Chondrocyte (in vitro differentiated cells): ENCODE measurements around the gene AKAP13. TPM values are rescaled to one million over a fixed set of nuclear protein-coding genes. Genes with fewer than 3 reads are reported as not detected.
"Not testable (repeated sequence)": the region's sequence is repeated elsewhere in the genome, so short reads cannot be mapped to it uniquely, and the experiment has no call there.

Source experiments
- DNase-seq: peaks from one replicate; pipeline ENCODE4 v3.0.0; 2021; ENCODE audit warnings: mixed read lengths, low spot score
- H3K27ac Mint-ChIP-seq: one replicate; pipeline ENCODE4 v1.8.0; 2021; ENCODE audit warnings: mild to moderate bottlenecking, moderate library complexity, mixed read lengths; ENCODE audit not compliant: unreplicated experiment
- H3K27me3 Mint-ChIP-seq: 2 replicates; pipeline ENCODE4 v1.8.0; 2021; ENCODE audit warnings: low read depth, mixed read lengths
- H3K36me3 Mint-ChIP-seq: 2 replicates; pipeline ENCODE4 v1.8.0; 2021; ENCODE audit warnings: low read depth, mixed read lengths
- H3K4me1 Mint-ChIP-seq: 2 replicates; pipeline ENCODE4 v1.8.0; 2021; ENCODE audit warnings: low read depth, mild to moderate bottlenecking, mixed read lengths
- H3K4me3 Mint-ChIP-seq: one replicate; pipeline ENCODE4 v1.8.0; 2021; ENCODE audit warnings: mild to moderate bottlenecking, moderate library complexity, mixed read lengths; ENCODE audit not compliant: unreplicated experiment
- H3K9me3 Mint-ChIP-seq: 2 replicates; pipeline ENCODE4 v1.8.0; 2021; ENCODE audit warnings: low read depth, mixed read lengths
- total RNA-seq: library from RNA; stranded (reverse); gene quantifications from 3 replicates; pipeline ENCODE4 v1.2.1, GENCODE V29; 2021
- TF ChIP-seq, protein P1 (sequence below): fragments of 200-600 bp; sonication (generic); IDR thresholded peaks from 2 replicates; pipeline ENCODE4 v1.5.0; 2021; ENCODE audit warnings: antibody characterized with exemption, mild to moderate bottlenecking, moderate library complexity

AKAP13 gene
- total RNA-seq, 1 donor from 2014 or later: 80.6 TPM

DNA sequence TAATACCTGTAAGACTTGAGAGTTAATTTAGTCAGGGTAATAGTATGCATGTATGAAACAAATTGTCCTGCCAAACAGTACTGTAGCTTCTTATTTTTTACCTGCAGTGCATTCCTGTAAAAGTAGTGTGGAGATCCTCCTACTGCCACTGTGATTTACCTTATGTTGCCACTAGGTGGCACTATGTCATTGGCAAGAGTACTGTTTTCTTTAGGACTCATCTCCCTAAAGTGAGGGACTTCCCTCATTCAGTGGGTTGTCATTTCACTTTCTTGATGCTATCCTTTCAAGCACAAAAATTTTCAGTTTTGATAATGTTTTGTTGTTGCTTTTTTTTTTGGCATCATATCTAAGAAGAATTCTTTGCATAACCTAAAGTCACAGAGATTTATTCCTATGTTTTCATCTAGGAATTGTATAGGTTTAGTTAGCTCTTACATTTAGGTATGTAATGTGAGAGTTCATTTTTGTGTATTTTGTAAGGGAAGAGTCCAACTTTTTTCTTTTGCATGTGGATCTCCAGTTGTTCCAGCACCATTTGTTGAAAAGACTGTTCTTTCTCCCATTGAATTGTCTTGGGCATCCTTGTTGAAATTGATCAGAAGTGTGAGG, 105.7 kb downstream of the AKAP13 start:
- Mint-ChIP-seq H3K27ac (no peak overlapping the region), H3K9me3 (no peaks in the 10 kb centered on the region), H3K27me3 (no peaks in the 10 kb centered on the region), H3K36me3 (no peaks in the 10 kb centered on the region), H3K4me1 (peaks cover 38% of the 10 kb centered on the region), H3K4me3 (no peak overlapping the region)
- TF ChIP-seq, protein P1, sequence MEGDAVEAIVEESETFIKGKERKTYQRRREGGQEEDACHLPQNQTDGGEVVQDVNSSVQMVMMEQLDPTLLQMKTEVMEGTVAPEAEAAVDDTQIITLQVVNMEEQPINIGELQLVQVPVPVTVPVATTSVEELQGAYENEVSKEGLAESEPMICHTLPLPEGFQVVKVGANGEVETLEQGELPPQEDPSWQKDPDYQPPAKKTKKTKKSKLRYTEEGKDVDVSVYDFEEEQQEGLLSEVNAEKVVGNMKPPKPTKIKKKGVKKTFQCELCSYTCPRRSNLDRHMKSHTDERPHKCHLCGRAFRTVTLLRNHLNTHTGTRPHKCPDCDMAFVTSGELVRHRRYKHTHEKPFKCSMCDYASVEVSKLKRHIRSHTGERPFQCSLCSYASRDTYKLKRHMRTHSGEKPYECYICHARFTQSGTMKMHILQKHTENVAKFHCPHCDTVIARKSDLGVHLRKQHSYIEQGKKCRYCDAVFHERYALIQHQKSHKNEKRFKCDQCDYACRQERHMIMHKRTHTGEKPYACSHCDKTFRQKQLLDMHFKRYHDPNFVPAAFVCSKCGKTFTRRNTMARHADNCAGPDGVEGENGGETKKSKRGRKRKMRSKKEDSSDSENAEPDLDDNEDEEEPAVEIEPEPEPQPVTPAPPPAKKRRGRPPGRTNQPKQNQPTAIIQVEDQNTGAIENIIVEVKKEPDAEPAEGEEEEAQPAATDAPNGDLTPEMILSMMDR: peak; percentile 86
- no peak for DNase-seq

DNA sequence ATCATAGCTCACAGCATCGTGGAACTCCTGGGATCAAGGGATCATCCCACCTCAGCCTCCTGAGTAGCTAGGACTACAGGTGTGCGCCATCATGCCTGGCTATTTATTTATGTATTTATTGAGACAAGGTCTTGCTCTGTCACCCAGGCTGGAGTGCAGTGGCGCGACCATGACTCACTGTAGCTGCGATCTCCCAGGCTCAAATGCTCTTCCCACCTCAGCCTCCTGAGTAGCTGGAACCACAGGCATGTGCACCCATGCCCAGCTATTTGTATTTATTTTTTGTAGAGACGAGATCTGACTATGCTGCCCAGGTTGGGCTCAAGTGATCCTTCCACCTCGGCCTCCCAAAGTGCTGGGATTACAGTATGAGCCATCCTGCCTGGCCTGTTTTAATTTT, 107.4 kb downstream of the AKAP13 start:
- peaks cover 20% of the 10 kb centered on the region for H3K4me1 Mint-ChIP-seq
- not testable (repeated sequence) for DNase-seq, H3K27me3 Mint-ChIP-seq, H3K27ac Mint-ChIP-seq, H3K36me3 Mint-ChIP-seq, H3K4me3 Mint-ChIP-seq, H3K9me3 Mint-ChIP-seq

DNA sequence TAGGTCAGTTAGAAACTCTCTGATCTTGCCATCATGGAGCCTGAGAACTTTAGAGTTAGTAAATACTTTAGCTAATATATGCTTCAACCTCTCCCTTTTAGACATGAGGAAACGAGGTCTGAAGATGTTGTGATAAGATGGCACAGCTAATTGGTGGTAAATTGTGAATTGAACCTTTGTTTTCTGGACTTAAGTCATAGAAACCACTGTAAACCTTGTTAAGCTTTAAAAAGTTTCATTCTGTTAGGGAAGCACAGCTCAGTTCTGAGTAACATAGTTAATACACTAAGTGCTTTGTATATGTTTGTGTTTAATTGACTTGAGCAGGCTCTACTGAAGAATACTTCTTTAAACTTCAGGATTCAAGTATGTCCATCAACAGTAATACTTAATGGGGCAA, 108.6 kb downstream of the AKAP13 start:
- Mint-ChIP-seq H3K27me3 (no peaks in the 10 kb centered on the region), H3K36me3 (no peaks in the 10 kb centered on the region), H3K27ac (no peak overlapping the region), H3K4me1 (peaks cover 15% of the 10 kb centered on the region), H3K9me3 (no peaks in the 10 kb centered on the region), H3K4me3 (no peak overlapping the region)
- no peak for DNase-seq
- TF ChIP-seq, protein P1: no peak

DNA sequence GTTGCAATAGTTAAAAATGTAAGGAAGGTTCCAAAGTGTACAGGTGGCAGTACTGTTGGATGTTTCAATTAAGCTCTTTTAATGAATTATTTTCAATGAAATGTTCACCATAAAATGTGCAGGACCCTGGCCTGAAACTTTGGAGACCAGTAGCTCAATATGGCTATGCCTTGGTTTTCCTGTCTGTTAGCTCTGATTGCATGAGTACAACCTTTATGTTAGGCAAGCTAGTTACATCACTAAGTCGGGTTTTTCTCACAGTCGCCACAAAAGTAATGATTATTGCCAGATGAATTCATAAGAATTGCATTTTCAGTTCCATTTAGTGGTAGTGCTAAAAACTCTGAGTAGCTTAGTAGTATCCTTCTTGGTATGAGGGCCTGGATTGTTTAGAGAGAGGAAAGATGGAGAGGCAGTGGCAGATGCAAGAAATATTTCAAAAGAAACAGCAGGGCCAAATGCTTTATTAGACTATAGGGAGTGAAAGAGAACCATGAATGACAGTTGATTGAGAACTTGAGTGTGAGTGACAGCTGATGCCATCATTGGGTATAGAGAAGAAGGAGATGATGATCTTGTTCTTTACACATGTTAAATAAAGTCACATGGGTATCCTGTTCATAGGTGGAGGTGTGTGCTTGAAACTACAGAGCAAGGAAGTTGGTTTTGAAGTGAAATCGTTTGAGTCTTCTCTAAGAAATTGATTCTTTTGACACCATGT, 109.5 kb downstream of the AKAP13 start:
- DNase-seq: no peak
- Mint-ChIP-seq H3K27me3 (no peaks in the 10 kb centered on the region), H3K9me3 (no peaks in the 10 kb centered on the region), H3K4me1 (peaks cover 16% of the 10 kb centered on the region), H3K27ac (no peak overlapping the region), H3K36me3 (no peaks in the 10 kb centered on the region), H3K4me3 (no peak overlapping the region)
- TF ChIP-seq, protein P1: no peak

DNA sequence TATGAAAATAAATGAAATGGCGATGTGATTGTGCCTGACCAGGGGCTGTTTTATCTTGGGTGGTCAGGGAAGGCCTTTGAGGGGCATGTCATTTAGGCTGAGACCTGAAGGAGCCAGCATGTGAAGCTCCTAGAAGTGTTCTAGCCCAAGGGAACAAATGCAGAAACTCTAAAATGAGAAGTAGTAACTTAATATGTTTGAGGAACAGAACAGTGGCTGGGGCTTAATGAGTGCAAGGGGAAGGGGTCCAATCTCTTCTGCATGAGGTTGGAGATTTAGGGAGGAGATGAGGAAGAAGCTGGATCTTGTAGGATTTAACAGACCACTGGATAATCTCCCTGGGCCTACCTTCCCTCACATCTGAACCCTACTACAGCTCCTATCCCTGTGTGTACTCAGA, 110.5 kb downstream of the AKAP13 start:
- no peak for DNase-seq
- H3K9me3 Mint-ChIP-seq: no peaks in the 10 kb centered on the region
- H3K36me3 Mint-ChIP-seq: no peaks in the 10 kb centered on the region
- TF ChIP-seq, protein P1: no peak
- H3K4me3 Mint-ChIP-seq: no peak overlapping the region
- peaks cover 15% of the 10 kb centered on the region for H3K4me1 Mint-ChIP-seq
- no peak overlapping the region for H3K27ac Mint-ChIP-seq
- H3K27me3 Mint-ChIP-seq: no peaks in the 10 kb centered on the region

DNA sequence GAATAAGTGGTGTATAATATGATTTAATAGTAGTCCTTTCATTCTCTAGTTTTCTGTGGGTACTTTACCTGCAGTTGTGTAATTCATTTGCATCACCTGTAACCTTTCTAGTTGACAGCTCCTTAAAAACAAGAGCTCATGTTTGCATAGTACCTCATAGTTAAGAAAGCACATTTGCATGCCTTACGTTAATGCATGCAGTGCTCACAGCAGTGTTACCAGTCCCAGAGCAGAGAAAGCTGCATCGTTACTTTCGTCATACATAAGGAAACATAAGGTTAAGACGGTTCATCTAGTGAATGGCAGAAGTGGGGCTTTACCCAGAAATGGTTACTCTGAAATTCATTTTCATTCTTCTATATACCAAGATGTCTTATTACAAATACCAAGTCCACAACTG, 111.3 kb downstream of the AKAP13 start:
- DNase-seq: no peak
- Mint-ChIP-seq H3K4me3 (no peak overlapping the region), H3K4me1 (peaks cover 9% of the 10 kb centered on the region), H3K9me3 (no peaks in the 10 kb centered on the region), H3K27ac (no peak overlapping the region), H3K36me3 (no peaks in the 10 kb centered on the region), H3K27me3 (no peaks in the 10 kb centered on the region)
- TF ChIP-seq, protein P1: no peak
